Activated CD8-positive, alpha-beta memory T cell treated with anti-CD3 and anti-CD28 coated beads, Interleukin-2, amount 50 U/mL, for 4 hours (primary cell): Measurements from ENCODE around the gene LY6G6C.

Experiments used
- DNase-seq: peaks from one replicate; pipeline ENCODE4 v3.0.0-alpha.2; 2020

LY6G6C gene

GRCh38 chr6:31676904-31677303 is 44.6 kb downstream of the LY6G6C start:
- no peak for DNase-seq

DNA sequence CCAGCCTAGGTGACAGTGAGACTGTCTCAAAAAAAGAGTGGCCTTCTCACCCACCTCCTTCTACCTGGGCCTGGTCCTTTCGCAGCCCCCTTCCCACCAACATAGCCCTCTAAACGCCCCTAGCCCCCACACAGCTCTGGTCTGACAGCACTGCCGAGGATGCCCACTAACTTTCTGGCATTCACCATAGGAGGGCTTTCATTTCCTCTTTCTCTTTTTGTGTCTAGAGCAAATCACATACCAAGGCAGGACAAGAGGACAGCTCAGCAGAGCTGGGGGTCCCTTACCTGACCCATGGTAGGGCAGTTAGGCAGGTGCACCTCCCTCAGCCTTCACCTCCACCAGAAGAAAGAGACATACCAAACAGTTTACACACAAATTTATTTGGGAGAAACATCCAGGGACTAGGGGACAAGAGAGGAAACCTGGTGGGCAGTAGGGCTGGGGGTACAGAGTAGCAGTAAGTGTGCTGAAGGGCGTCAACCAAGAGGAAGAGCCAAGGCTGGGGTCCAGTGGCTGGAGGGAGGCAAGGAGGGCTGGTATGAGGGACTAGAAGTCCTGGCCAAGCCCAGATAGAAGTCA is 45.1 kb downstream of the LY6G6C start:
- DNase-seq = no peak

- no peak for DNase-seq
Measured at GRCh38 chr6:31669676-31670075, 51.9 kb downstream of the LY6G6C start, which contains the start of gene LY6G5B. Gene LY6G5B (plus strand): TSS chr6:31669976. CDS start chr6:31670951, 975 bp downstream.
